ENCODE results near the gene ACVR1C.

DNA sequence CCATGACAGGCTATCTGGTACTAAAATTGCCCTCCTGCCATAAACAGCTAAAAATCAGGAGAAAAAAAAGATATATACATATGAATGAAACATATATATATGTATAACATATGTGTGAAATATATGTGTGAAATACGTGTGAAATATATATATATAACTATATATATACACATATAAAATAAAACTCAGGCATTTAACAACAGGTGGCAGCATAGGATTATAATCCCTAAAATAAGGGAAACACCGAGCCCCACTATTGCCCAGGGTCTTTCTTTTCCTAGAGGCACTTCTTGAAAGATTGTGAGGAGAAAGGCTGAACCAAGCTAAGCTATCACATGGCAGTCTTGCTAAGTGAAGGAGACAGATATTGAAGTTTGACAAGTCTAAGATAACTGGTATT, 118.9 kb downstream of the ACVR1C start:
- TF ChIP-seq, protein P1, sequence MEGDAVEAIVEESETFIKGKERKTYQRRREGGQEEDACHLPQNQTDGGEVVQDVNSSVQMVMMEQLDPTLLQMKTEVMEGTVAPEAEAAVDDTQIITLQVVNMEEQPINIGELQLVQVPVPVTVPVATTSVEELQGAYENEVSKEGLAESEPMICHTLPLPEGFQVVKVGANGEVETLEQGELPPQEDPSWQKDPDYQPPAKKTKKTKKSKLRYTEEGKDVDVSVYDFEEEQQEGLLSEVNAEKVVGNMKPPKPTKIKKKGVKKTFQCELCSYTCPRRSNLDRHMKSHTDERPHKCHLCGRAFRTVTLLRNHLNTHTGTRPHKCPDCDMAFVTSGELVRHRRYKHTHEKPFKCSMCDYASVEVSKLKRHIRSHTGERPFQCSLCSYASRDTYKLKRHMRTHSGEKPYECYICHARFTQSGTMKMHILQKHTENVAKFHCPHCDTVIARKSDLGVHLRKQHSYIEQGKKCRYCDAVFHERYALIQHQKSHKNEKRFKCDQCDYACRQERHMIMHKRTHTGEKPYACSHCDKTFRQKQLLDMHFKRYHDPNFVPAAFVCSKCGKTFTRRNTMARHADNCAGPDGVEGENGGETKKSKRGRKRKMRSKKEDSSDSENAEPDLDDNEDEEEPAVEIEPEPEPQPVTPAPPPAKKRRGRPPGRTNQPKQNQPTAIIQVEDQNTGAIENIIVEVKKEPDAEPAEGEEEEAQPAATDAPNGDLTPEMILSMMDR (IDR thresholded peaks at IDR 0.05; ENCODE audit: low read depth, low read length) = no peak
- TF ChIP-seq, protein P2, sequence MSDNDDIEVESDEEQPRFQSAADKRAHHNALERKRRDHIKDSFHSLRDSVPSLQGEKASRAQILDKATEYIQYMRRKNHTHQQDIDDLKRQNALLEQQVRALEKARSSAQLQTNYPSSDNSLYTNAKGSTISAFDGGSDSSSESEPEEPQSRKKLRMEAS (IDR thresholded peaks at IDR 0.05; ENCODE audit: low read depth, low read length) = no peak
- TF ChIP-seq POLR2A (IDR thresholded peaks at IDR 0.05; ENCODE audit: extremely low read depth, insufficient read length) = no peak

All from NB4 (cell line).